B cell (primary cell): Measurements from ENCODE around the gene NR6A1. TPM values are rescaled to one million over a fixed set of nuclear protein-coding genes. Genes with fewer than 3 reads are reported as not detected.

Experiments used
- ATAC-seq: fragments of 200-7000 bp; cut with Tn5 transposase; one replicate; pipeline ENCODE4 v1.10.0; 2021; ENCODE audit warnings: low read depth, mild to moderate bottlenecking, moderate number of reproducible peaks, moderate library complexity
- CTCF ChIA-PET: fragments of 350-600 bp; sonication (Branson Sonifier 250); formaldehyde crosslinking; loops from one replicate; lab custom pipeline; 2021; ENCODE audit warnings: antibody characterized with exemption, inconsistent platforms; lab: Charles Lee
- POLR2A ChIA-PET: fragments of 350-600 bp; sonication (Branson Sonifier 250); formaldehyde crosslinking; loops from one replicate; lab custom pipeline; 2021; ENCODE audit warnings: antibody characterized with exemption; lab: Charles Lee
- DNase-seq: peaks from one replicate; pipeline ENCODE4 v3.0.0; 2013
- H2AFZ ChIP-seq: 2 replicates; pipeline ENCODE4 v1.6.1; 2012; ENCODE audit warnings: mild to moderate bottlenecking, low read depth, low read length; ENCODE audit not compliant: insufficient read depth, poor library complexity, severe bottlenecking
- H3K27ac ChIP-seq, 2 donors: 1 replicate in 1 of 2; 2 replicates in 1 of 2; pipeline ENCODE4 v1.5.1; 2012 to 2013; ENCODE audit warnings: low read length in 2 of 2, mild to moderate bottlenecking in 2 of 2, moderate library complexity in 1 of 2
- H3K27me3 ChIP-seq, 4 experiments: fragments of 200-600 bp in 1 of 4; sonication (generic) in 1 of 4; replicated peaks in 1 of 4; 1 replicate in 2 of 4; 2 replicates in 2 of 4; pipeline versions ENCODE4 v1.6.1 to v1.7.0; 2013 to 2016; ENCODE audit warnings: low read length in 3 of 4, mild to moderate bottlenecking in 2 of 4, mixed read lengths in 1 of 4, moderate library complexity in 1 of 4; ENCODE audit not compliant: insufficient read depth in 4 of 4, control insufficient read depth in 3 of 4; ENCODE audit errors: control extremely low read depth in 1 of 4
- H3K36me3 ChIP-seq, 2 experiments: replicated peaks in 1 of 2; 1 replicate in 1 of 2; 2 replicates in 1 of 2; pipeline versions ENCODE4 v1.6.1 to v1.7.1; 2013; ENCODE audit warnings: low read length in 1 of 2; ENCODE audit not compliant: insufficient read depth in 2 of 2, control insufficient read depth in 1 of 2; ENCODE audit errors: control extremely low read depth in 1 of 2, extremely low read depth in 1 of 2
- H3K4me1 ChIP-seq, 2 donors: fragments of 200-600 bp in 1 of 2; sonication (generic) in 1 of 2; 1 replicate in 1 of 2; 2 replicates in 1 of 2; pipeline versions ENCODE4 v1.5.1 to v1.6.1; 2013 to 2017; ENCODE audit warnings: low read length in 2 of 2; ENCODE audit not compliant: control insufficient read depth in 2 of 2, insufficient read depth in 2 of 2
- H3K4me2 ChIP-seq: replicated peaks from 2 replicates; pipeline ENCODE3; 2012; ENCODE audit warnings: mild to moderate bottlenecking, low read depth, low read length; ENCODE audit not compliant: poor library complexity, severe bottlenecking
- H3K4me3 ChIP-seq, 5 experiments: fragments of 200-600 bp in 1 of 5; sonication (generic) in 1 of 5; 1 replicate in 3 of 5; 2 replicates in 2 of 5; pipeline versions ENCODE4 v1.5.1 to v1.7.0; 2011 to 2016; ENCODE audit warnings: low read length in 4 of 5, mild to moderate bottlenecking in 4 of 5, low read depth in 2 of 5, control low read depth in 1 of 5, moderate library complexity in 1 of 5; ENCODE audit not compliant: insufficient read depth in 1 of 5; ENCODE audit errors: control extremely low read depth in 1 of 5, extremely low read depth in 1 of 5
- H3K79me2 ChIP-seq: fragments of 200-600 bp; sonication (generic); one replicate; pipeline ENCODE4 v1.6.0; 2016; ENCODE audit warnings: low read length; ENCODE audit not compliant: control insufficient read depth, insufficient read depth
- H3K9ac ChIP-seq: fragments of 200-600 bp; sonication (generic); 2 replicates; pipeline ENCODE4 v1.6.1; 2017; ENCODE audit warnings: mild to moderate bottlenecking, low read length, moderate library complexity
- H3K9me3 ChIP-seq, 3 donors: one replicate each; pipeline versions ENCODE4 v1.6.1 to v1.7.1; 2013; ENCODE audit warnings: low read length in 2 of 3; ENCODE audit not compliant: control insufficient read depth in 2 of 3, insufficient read depth in 1 of 3; ENCODE audit errors: control extremely low read depth in 1 of 3
- H4K20me1 ChIP-seq: 2 replicates; pipeline ENCODE4 v1.6.0; 2012; ENCODE audit warnings: mild to moderate bottlenecking, low read length; ENCODE audit not compliant: insufficient read depth, control insufficient read depth, poor library complexity, severe bottlenecking
- H3K27ac Mint-ChIP-seq: one replicate; pipeline ENCODE4 v1.8.0; 2021; ENCODE audit warnings: mixed read lengths
- H3K27me3 Mint-ChIP-seq: one replicate; pipeline ENCODE4 v1.8.0; 2021; ENCODE audit warnings: mixed read lengths
- H3K4me1 Mint-ChIP-seq: one replicate; pipeline ENCODE4 v1.8.0; 2021; ENCODE audit warnings: mixed read lengths
- H3K4me3 Mint-ChIP-seq: one replicate; pipeline ENCODE4 v1.8.0; 2021; ENCODE audit warnings: mixed read lengths
- H3K9me3 Mint-ChIP-seq: one replicate; pipeline ENCODE4 v1.8.0; 2022; ENCODE audit warnings: mixed read lengths; ENCODE audit not compliant: insufficient read depth
- CTCF ChIP-seq: fragments of 200-600 bp; IDR thresholded peaks from one replicate; pipeline ENCODE4 v1.8.0; 2022; ENCODE audit warnings: antibody characterized with exemption, mild to moderate bottlenecking
- EZH2 ChIP-seq: IDR thresholded peaks from 2 replicates; pipeline ENCODE4 v1.6.1; 2012; ENCODE audit warnings: borderline replicate concordance, low read depth, mild to moderate bottlenecking, moderate library complexity, low read length; ENCODE audit not compliant: insufficient read depth, poor library complexity, severe bottlenecking
- WGBS: methylation state at CpG from one replicate; pipeline ENCODE4 v1.1.5; 2013; ENCODE audit warnings: missing lambda C conversion rate; ENCODE audit not compliant: insufficient coverage; 5-methylcytosine and 5-hydroxymethylcytosine counted together
- intact Hi-C: fragments of 100-400 bp; cut with micrococcal nuclease; formaldehyde crosslinking; loops from one replicate; pipeline ENCODE4 v1.10.0; 2022
- polyA plus RNA-seq: library from polyadenylated mRNA; depleted of rRNA; stranded (reverse); fragments of >200 nt; gene quantifications from 2 replicates; pipeline ENCODE4 v1.2.3, GENCODE V29; 2012
- total RNA-seq, 2 donors: library from RNA; stranded (reverse); fragments of 120-200 nt in 1 of 2; gene quantifications; 1 replicate in 1 of 2; 2 replicates in 1 of 2; pipeline versions ENCODE4 v1.2.3 to v1.2.4, GENCODE V29; 2013 to 2022

NR6A1 gene
- total and polyA plus RNA-seq, 2 donors (not counting 1 experiment from before 2014, with no cell fraction given), result 0.09 to 0.67 TPM

DNA sequence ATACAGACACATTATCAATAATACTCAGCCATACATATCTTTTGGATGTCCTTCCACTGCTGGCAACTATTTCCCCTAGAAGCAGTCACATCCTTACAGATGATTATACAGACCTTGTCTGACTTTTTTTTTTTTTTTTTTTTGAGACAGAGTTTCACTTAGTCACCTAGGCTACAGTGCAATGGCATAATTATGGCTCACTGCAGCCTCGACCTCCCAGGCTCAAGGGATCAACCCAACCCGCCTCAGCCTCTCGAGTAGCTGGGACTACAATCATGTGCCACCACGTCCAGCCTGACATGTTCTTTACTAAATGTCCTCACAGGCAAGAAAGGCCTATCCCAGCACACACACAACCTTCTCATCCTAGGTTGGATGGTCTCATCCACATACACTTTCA is 24.0 kb downstream of the NR6A1 start:
- CTCF ChIA-PET, result no interaction called here

More for the DNA sequence above, 24.0 kb downstream of the NR6A1 start:
- H3K9me3 Mint-ChIP-seq, result no peaks in the 10 kb centered on the region
- H4K20me1 ChIP-seq, result no peaks in the 10 kb centered on the region
- H3K4me3 Mint-ChIP-seq, result no peak overlapping the region
- no peak overlapping the region for H3K27ac ChIP-seq
- no peaks in the 10 kb centered on the region for H3K79me2 ChIP-seq
- intact Hi-C loops, result no loop called here
- no peaks in the 10 kb centered on the region for H3K4me1 ChIP-seq
- H3K9ac ChIP-seq, result no peak overlapping the region
- H3K27ac Mint-ChIP-seq, result no peak overlapping the region
- no peaks in the 10 kb centered on the region for H3K9me3 ChIP-seq
- H3K4me2 ChIP-seq, result no peak overlapping the region
- H2AFZ ChIP-seq, result no peak overlapping the region
- peaks cover 2% of the 10 kb centered on the region for H3K4me1 Mint-ChIP-seq
- H3K36me3 ChIP-seq, result no peaks in the 10 kb centered on the region
- ATAC-seq (no peak), DNase-seq (no peak)
- no peaks in the 10 kb centered on the region for H3K27me3 ChIP-seq
- no peak overlapping the region for H3K4me3 ChIP-seq
- no peaks in the 10 kb centered on the region for H3K27me3 Mint-ChIP-seq
- WGBS, result 94% methylated on average over 4 of the region's 4 CpGs
- no peak for TF ChIP-seq EZH2
- no peak for TF ChIP-seq CTCF
- POLR2A ChIA-PET, result no interaction called here
